Fibroblast of the aortic adventitia (primary cell): ENCODE measurements around the gene SH3RF2. TPM values are rescaled to one million over a fixed set of nuclear protein-coding genes. Genes with fewer than 3 reads are reported as not detected.
"Not testable (repeated sequence)": the region's sequence is repeated elsewhere in the genome, so short reads cannot be mapped to it uniquely, and the experiment has no call there.

Source experiments
- DNase-seq: peaks from one replicate; pipeline ENCODE4 v3.0.0-alpha.2; 2010; ENCODE audit warnings: low read depth
- H3K4me3 ChIP-seq: 2 replicates; pipeline ENCODE4 v1.5.1; 2011; ENCODE audit warnings: low read depth, mild to moderate bottlenecking, control low read depth, low read length, moderate library complexity
- CTCF ChIP-seq: IDR thresholded peaks from 2 replicates; pipeline ENCODE4 v1.5.1; 2011; ENCODE audit warnings: mild to moderate bottlenecking, low read length, control low read depth, inconsistent platforms; ENCODE audit not compliant: insufficient read depth
- total RNA-seq: library from RNA; depleted of rRNA; stranded (reverse); fragments of >200 nt; gene quantifications from 2 replicates; pipeline ENCODE4 v1.2.3, GENCODE V29; 2012; ENCODE audit warnings: low replicate concordance

SH3RF2 gene, protein sequence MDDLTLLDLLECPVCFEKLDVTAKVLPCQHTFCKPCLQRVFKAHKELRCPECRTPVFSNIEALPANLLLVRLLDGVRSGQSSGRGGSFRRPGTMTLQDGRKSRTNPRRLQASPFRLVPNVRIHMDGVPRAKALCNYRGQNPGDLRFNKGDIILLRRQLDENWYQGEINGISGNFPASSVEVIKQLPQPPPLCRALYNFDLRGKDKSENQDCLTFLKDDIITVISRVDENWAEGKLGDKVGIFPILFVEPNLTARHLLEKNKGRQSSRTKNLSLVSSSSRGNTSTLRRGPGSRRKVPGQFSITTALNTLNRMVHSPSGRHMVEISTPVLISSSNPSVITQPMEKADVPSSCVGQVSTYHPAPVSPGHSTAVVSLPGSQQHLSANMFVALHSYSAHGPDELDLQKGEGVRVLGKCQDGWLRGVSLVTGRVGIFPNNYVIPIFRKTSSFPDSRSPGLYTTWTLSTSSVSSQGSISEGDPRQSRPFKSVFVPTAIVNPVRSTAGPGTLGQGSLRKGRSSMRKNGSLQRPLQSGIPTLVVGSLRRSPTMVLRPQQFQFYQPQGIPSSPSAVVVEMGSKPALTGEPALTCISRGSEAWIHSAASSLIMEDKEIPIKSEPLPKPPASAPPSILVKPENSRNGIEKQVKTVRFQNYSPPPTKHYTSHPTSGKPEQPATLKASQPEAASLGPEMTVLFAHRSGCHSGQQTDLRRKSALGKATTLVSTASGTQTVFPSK
- 0.49 and 6.7 TPM in 2 replicates for total RNA-seq

- DNase-seq, result peak; percentile 73
- no peak for TF ChIP-seq CTCF
- peak within 1 kb of the TSS; percentile 72 for H3K4me3 ChIP-seq
These were observed at the start of gene SH3RF2 for GRCh38 chr5:145936401-145937131. SH3RF2 (plus strand) TSS chr5:145936578; CDS start chr5:145937929, 1,351 bp downstream.

GRCh38 chr5:145887217-145887616 lies 49.2 kb upstream of the SH3RF2 start:
- no peak for DNase-seq
- TF ChIP-seq CTCF, result no peak
- no peak overlapping the region for H3K4me3 ChIP-seq

DNA sequence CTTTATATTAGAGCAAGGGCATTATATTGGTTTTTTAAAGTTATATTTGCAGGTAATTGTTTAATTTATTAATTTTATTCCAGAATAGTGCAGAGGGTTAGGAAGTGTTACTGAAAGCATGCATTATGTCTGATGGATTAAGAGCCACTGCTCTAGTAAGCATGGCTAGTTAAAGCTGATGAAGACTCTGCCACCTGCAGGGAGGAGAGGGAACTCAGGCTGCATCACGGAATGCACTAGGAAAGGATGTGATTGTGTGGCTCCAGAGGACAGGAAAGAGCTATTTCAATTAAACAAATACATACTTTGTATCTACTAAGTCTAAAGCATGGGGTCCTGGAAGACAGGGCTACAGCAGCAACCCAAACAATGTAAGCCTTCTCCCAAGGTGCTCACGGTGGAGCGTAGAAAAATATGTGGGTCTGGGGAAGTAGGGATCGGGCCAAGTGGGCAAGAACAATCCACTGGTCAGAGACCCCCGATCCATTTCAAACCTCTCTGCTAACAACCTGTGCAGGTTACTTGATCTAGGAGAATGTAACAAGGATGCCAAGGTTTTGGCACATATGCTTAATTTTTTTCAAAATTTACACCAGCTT lies 48.3 kb upstream of the SH3RF2 start:
- peak; percentile 98 for TF ChIP-seq CTCF
- DNase-seq, result peak; percentile 75
- H3K4me3 ChIP-seq, result no peak overlapping the region

DNA sequence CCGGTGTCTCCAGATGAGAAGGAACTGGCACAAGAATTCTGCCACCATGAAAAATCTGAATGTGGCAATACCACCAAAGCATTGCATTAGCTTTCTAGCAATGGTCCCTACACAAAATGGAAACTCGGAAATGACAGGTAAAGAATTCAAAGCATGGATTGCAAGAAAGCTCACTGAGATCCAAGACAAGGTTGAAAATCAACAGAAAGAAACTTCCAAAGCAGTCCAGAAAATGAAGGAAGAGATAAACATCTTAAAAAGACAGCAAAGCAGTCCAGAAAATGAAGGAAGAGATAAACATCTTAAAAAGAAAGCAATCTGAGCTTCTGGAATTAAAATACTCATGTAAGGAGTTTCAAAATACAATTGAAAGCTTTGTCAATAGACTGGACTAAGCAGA lies 46.8 kb upstream of the SH3RF2 start:
- no peak for DNase-seq

DNA sequence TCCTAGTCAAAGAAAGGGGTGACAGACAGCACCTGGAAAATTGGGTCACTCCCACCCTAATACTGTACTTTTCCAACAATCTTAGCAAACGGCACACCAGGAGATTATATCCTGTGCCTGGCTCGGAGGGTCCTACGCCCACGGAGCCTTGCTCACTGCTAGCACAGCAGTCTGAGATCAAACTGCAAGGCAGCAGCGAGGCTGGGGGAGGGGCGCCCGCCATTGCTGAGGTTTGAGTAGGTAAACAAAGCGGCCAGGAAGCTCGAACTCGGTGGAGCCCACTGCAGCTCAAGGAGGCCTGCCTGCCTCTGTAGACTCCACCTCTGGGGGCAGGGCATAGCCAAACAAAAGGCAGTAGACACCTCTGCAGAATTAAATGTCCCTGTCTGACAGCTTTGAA lies 45.0 kb upstream of the SH3RF2 start:
- DNase-seq, H3K4me3 ChIP-seq: not testable (repeated sequence)

More for the DNA sequence above, 46.8 kb upstream of the SH3RF2 start:
- no peak overlapping the region for H3K4me3 ChIP-seq
- no peak for TF ChIP-seq CTCF

DNA sequence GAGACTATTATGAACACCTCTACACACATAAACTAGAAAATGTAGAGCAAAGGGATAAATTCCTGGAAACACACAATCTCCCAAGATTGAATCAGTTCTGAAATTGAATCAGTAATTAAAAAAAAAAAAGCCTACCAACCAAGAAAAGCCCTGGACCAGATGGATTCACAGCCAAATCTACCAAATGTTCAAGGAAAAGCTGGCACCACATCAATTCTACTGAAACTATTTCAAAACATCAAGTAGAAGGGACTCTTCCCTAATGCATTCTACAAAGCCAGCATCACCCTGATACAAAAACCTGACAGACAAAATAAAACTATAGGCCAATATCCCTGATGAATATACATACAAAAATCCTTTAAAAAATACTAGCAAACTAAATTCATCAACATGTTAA lies 38.2 kb upstream of the SH3RF2 start:
- no peak for TF ChIP-seq CTCF
- no peak for DNase-seq
- H3K4me3 ChIP-seq, result no peak overlapping the region

DNA sequence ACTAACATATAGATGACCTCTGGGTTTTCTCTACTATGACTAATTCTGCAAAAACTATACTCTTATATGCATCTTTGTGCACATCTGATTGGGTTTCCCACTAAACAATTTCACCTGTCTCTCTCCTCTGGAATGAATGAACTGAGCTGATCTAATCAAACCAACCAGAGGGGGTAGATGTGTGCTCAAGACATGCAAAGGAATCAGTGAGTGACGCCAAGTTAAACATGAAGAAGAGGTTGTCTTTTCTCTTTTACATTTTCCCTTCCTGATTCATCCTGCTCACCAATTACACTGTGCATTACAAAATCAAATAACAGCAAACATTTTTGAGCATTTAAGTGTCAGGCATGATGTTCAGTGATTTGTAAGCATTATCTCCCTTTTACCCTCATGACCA lies 34.0 kb upstream of the SH3RF2 start:
- no peak for DNase-seq
- H3K4me3 ChIP-seq, result no peak overlapping the region
- TF ChIP-seq CTCF, result no peak
